BLaER1 treated with 17β-estradiol and CSF1 and Interleukin-3, amounts not matched to agents 10 nM and 100 nM (cell line): Measurements from ENCODE around the gene ARHGEF1.

Source experiments
- H3K27ac ChIP-seq, 11 experiments: shearing (Covaris generic); formaldehyde crosslinking; 2 replicates each; pipeline ENCODE4 v1.8.1; 2022
- H3K27me3 ChIP-seq, 11 experiments: shearing (Covaris generic); formaldehyde crosslinking; 2 replicates each; pipeline ENCODE4 v1.8.1; 2022
- H3K36me3 ChIP-seq, 11 experiments: shearing (Covaris generic); formaldehyde crosslinking; 2 replicates each; pipeline ENCODE4 v1.8.1; 2022
- H3K4me1 ChIP-seq, 10 experiments: shearing (Covaris generic); formaldehyde crosslinking; 2 replicates each; pipeline ENCODE4 v1.8.1; 2022
- H3K4me2 ChIP-seq, 11 experiments: shearing (Covaris generic); formaldehyde crosslinking; 2 replicates each; pipeline ENCODE4 v1.8.1; 2022
- H3K4me3 ChIP-seq, 10 experiments: shearing (Covaris generic); formaldehyde crosslinking; 2 replicates each; pipeline ENCODE4 v1.8.1; 2022
- H3K9ac ChIP-seq, 11 experiments: shearing (Covaris generic); formaldehyde crosslinking; 2 replicates each; pipeline ENCODE4 v1.8.1; 2022
- H3K9me3 ChIP-seq, 11 experiments: shearing (Covaris generic); formaldehyde crosslinking; replicated peaks in 1 of 11; 2 replicates each; pipeline ENCODE4 v1.8.1; 2022
- H4K20me1 ChIP-seq, 11 experiments: shearing (Covaris generic); formaldehyde crosslinking; 2 replicates each; pipeline ENCODE4 v1.8.1; 2022
- Cebpa-rat ChIP-seq, 11 experiments: shearing (Covaris generic); IDR thresholded peaks; 2 replicates each; pipeline ENCODE4 v1.8.1; 2022

ARHGEF1 gene

GRCh38 chr19:41919948-41920712 is 37.1 kb downstream of the ARHGEF1 start:
- Histone ChIP-seq H3K4me1 (peaks cover 23 to 29% (median 26%) of the 10 kb centered on the region in 10 experiments), H3K27ac (no peak overlapping the region), H4K20me1 (peaks cover 0 to 15% (median 5%) of the 10 kb centered on the region in 11 experiments; a peak in 10 of 22 replicates), H3K36me3 (no peaks in the 10 kb centered on the region), H3K27me3 (peaks cover 57 to 74% (median 72%) of the 10 kb centered on the region in 11 experiments), H3K4me3 (no peak overlapping the region), H3K9ac (no peak overlapping the region), H3K4me2 (peak overlapping the region in 8 of 11 experiments; percentile 73 to 91 (median 87); a peak in 15 of 22 replicates), H3K9me3 (no peaks in the 10 kb centered on the region)
- TF ChIP-seq Cebpa-rat (IDR thresholded peaks at IDR 0.05) = no peak

GRCh38 chr19:41920882-41921576 is 38.0 kb downstream of the ARHGEF1 start:
- Histone ChIP-seq H4K20me1 (peaks cover 0 to 12% (median 0%) of the 10 kb centered on the region in 11 experiments; a peak in 6 of 22 replicates), H3K4me1 (peaks cover 17 to 23% (median 20%) of the 10 kb centered on the region in 10 experiments), H3K27me3 (peaks cover 57 to 74% (median 72%) of the 10 kb centered on the region in 11 experiments), H3K9ac (peak overlapping the region in 9 of 11 experiments; percentile 3 to 55 (median 36); a peak in 12 of 22 replicates), H3K4me3 (peak overlapping the region in 5 of 10 experiments; percentile 9 to 48 (median 39); a peak in 9 of 20 replicates), H3K9me3 (no peaks in the 10 kb centered on the region), H3K4me2 (peak overlapping the region; percentile 73 to 93 (median 86)), H3K27ac (no peak overlapping the region), H3K36me3 (no peaks in the 10 kb centered on the region)
- no peak for TF ChIP-seq Cebpa-rat (IDR thresholded peaks at IDR 0.05)

- no peak for TF ChIP-seq Cebpa-rat (IDR thresholded peaks at IDR 0.05)
- Histone ChIP-seq H3K36me3 (no peaks in the 10 kb centered on the region), H3K9ac (peak overlapping the region in 9 of 11 experiments; percentile 3 to 55 (median 36); a peak in 12 of 22 replicates), H3K4me2 (peak overlapping the region; percentile 73 to 93 (median 86)), H3K4me1 (peaks cover 17 to 23% (median 21%) of the 10 kb centered on the region in 10 experiments), H3K4me3 (peak overlapping the region in 4 of 10 experiments; percentile 16 to 48 (median 39); a peak in 8 of 20 replicates), H3K27ac (no peak overlapping the region), H4K20me1 (peaks cover 0 to 20% (median under 1%) of the 10 kb centered on the region in 11 experiments; a peak in 9 of 22 replicates), H3K27me3 (peaks cover 57 to 74% (median 72%) of the 10 kb centered on the region in 11 experiments), H3K9me3 (no peaks in the 10 kb centered on the region)
Observed at GRCh38 chr19:41921577-41922576, 38.9 kb downstream of the ARHGEF1 start.

- Histone ChIP-seq H3K4me3 (no peak overlapping the region), H3K27ac (no peak overlapping the region), H3K9me3 (no peaks in the 10 kb centered on the region), H3K4me2 (peak overlapping the region in 6 of 11 experiments; percentile 7 to 86 (median 26); a peak in 6 of 22 replicates), H4K20me1 (peaks cover 0 to 27% (median 5%) of the 10 kb centered on the region in 11 experiments; a peak in 11 of 22 replicates), H3K4me1 (peaks cover 17 to 30% (median 23%) of the 10 kb centered on the region in 10 experiments), H3K36me3 (no peaks in the 10 kb centered on the region), H3K9ac (no peak overlapping the region), H3K27me3 (peaks cover 61 to 74% (median 72%) of the 10 kb centered on the region in 11 experiments)
- TF ChIP-seq Cebpa-rat (IDR thresholded peaks at IDR 0.05) = no peak
Observed at GRCh38 chr19:41922585-41922984, 39.6 kb downstream of the ARHGEF1 start.

GRCh38 chr19:41923045-41923788 is 40.2 kb downstream of the ARHGEF1 start:
- Histone ChIP-seq H3K27me3 (peaks cover 65 to 74% (median 72%) of the 10 kb centered on the region in 11 experiments), H3K27ac (no peak overlapping the region), H3K4me3 (no peak overlapping the region), H3K9me3 (no peaks in the 10 kb centered on the region), H3K36me3 (no peaks in the 10 kb centered on the region), H3K4me2 (peak overlapping the region in 3 of 11 experiments; percentile 7 to 18 (median 12); a peak in 2 of 22 replicates), H3K4me1 (peaks cover 17 to 32% (median 23%) of the 10 kb centered on the region in 10 experiments), H4K20me1 (peaks cover 0 to 29% (median 5%) of the 10 kb centered on the region in 11 experiments; a peak in 11 of 22 replicates), H3K9ac (no peak overlapping the region)
- no peak for TF ChIP-seq Cebpa-rat (IDR thresholded peaks at IDR 0.05)

GRCh38 chr19:41924151-41925145 is 41.5 kb downstream of the ARHGEF1 start:
- H3K27me3 ChIP-seq = peaks cover 76 to 85% (median 82%) of the 10 kb centered on the region in 11 experiments
- peaks cover 19 to 40% (median 30%) of the 10 kb centered on the region in 10 experiments for H3K4me1 ChIP-seq
- H3K4me3 ChIP-seq = no peak overlapping the region
- H3K4me2 ChIP-seq = no peak overlapping the region
- no peaks in the 10 kb centered on the region for H3K36me3 ChIP-seq
- H4K20me1 ChIP-seq = peaks cover 0 to 29% (median 5%) of the 10 kb centered on the region in 11 experiments; a peak in 11 of 22 replicates
- H3K27ac ChIP-seq = no peak overlapping the region
- TF ChIP-seq Cebpa-rat (IDR thresholded peaks at IDR 0.05) = no peak
- H3K9ac ChIP-seq = no peak overlapping the region
- H3K9me3 ChIP-seq = no peaks in the 10 kb centered on the region
